ENCODE results near the gene DLGAP1.

Gene DLGAP1

GRCh38 chr18:3599195-3599594 is 855.9 kb downstream of the DLGAP1 start:
- no peak overlapping the region for H3K27ac ChIP-seq (ENCODE audit: insufficient read depth, low read length, poor library complexity, severe bottlenecking)
- H3K27me3 ChIP-seq (replicated peaks; ENCODE audit: control insufficient read depth, insufficient read depth, low read length, poor library complexity, severe bottlenecking), result no peaks in the 10 kb centered on the region
- H3K9me3 ChIP-seq (ENCODE audit: control insufficient read depth, low read length), result no peaks in the 10 kb centered on the region
- no peak for DNase-seq
- peaks cover 39% of the 10 kb centered on the region for H3K4me1 ChIP-seq (ENCODE audit: control insufficient read depth, insufficient read depth, low read length, poor library complexity, severe bottlenecking)
- H3K4me3 ChIP-seq (ENCODE audit: insufficient read depth, low read depth, low read length, poor library complexity, severe bottlenecking), result no peak overlapping the region
- H3K36me3 ChIP-seq (ENCODE audit: control insufficient read depth, insufficient read depth, low read length), result no peaks in the 10 kb centered on the region

GRCh38 chr18:3598581-3598980 is 856.5 kb downstream of the DLGAP1 start:
- Histone ChIP-seq H3K27me3 (replicated peaks; ENCODE audit: control insufficient read depth, insufficient read depth, low read length, poor library complexity, severe bottlenecking) (no peaks in the 10 kb centered on the region), H3K4me1 (ENCODE audit: control insufficient read depth, insufficient read depth, low read length, poor library complexity, severe bottlenecking) (peaks cover 35% of the 10 kb centered on the region), H3K4me3 (ENCODE audit: insufficient read depth, low read depth, low read length, poor library complexity, severe bottlenecking) (no peak overlapping the region), H3K36me3 (ENCODE audit: control insufficient read depth, insufficient read depth, low read length) (no peaks in the 10 kb centered on the region), H3K27ac (ENCODE audit: insufficient read depth, low read length, poor library complexity, severe bottlenecking) (no peak overlapping the region), H3K9me3 (ENCODE audit: control insufficient read depth, low read length) (no peaks in the 10 kb centered on the region)
- no peak for DNase-seq

GRCh38 chr18:3597409-3598357 is 857.4 kb downstream of the DLGAP1 start:
- Histone ChIP-seq H3K27ac (ENCODE audit: insufficient read depth, low read length, poor library complexity, severe bottlenecking) (peak overlapping the region; percentile 95), H3K9me3 (ENCODE audit: control insufficient read depth, low read length) (no peaks in the 10 kb centered on the region), H3K27me3 (replicated peaks; ENCODE audit: control insufficient read depth, insufficient read depth, low read length, poor library complexity, severe bottlenecking) (no peaks in the 10 kb centered on the region), H3K4me1 (ENCODE audit: control insufficient read depth, insufficient read depth, low read length, poor library complexity, severe bottlenecking) (peaks cover 41% of the 10 kb centered on the region), H3K36me3 (ENCODE audit: control insufficient read depth, insufficient read depth, low read length) (no peaks in the 10 kb centered on the region), H3K4me3 (ENCODE audit: insufficient read depth, low read depth, low read length, poor library complexity, severe bottlenecking) (no peak overlapping the region)
- no peak for DNase-seq

DNA sequence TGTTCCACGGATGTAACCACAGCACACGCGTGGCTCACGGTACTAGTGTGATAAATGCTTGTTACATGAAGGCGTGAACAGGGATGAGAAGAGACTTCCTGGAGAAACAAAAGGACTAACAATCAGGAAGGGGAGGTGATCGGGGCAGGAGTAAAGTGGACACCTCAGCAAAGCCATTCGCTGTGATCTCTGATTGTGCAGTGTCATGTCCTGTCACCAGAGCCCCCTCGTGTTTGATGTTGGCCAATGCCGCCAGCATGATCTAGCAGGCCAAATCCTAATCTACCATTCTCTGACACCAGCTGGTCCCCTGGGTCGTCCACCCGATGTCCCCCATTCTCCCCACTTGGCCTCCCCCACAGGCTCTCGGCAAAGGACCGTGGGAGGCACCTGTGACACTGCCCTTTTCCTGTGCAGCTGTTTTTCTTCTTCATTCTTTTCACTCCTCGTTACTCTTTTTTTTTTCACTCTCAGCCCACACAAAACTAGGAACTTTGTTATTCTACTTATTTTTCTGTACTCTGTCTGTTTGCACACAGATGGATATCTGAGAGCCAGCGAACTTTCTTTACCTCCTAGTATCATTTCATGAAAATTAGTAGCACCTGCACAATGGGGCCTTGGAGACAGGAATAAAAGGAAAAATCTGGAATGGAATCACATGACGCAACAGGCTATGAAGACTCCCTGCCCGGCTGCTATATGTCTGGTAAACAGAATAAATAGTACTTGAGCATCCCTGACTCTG is 858.3 kb downstream of the DLGAP1 start:
- Histone ChIP-seq H3K27me3 (replicated peaks; ENCODE audit: control insufficient read depth, insufficient read depth, low read length, poor library complexity, severe bottlenecking) (no peaks in the 10 kb centered on the region), H3K4me3 (ENCODE audit: insufficient read depth, low read depth, low read length, poor library complexity, severe bottlenecking) (peak overlapping the region; percentile 53), H3K4me1 (ENCODE audit: control insufficient read depth, insufficient read depth, low read length, poor library complexity, severe bottlenecking) (peaks cover 41% of the 10 kb centered on the region), H3K36me3 (ENCODE audit: control insufficient read depth, insufficient read depth, low read length) (no peaks in the 10 kb centered on the region), H3K27ac (ENCODE audit: insufficient read depth, low read length, poor library complexity, severe bottlenecking) (peak overlapping the region; percentile 95), H3K9me3 (ENCODE audit: control insufficient read depth, low read length) (no peaks in the 10 kb centered on the region)
- peak in 1 of 3 donors; percentile 14 for DNase-seq

- no peaks in the 10 kb centered on the region for H3K27me3 ChIP-seq (replicated peaks; ENCODE audit: control insufficient read depth, insufficient read depth, low read length, poor library complexity, severe bottlenecking)
- peak overlapping the region; percentile 53 for H3K4me3 ChIP-seq (ENCODE audit: insufficient read depth, low read depth, low read length, poor library complexity, severe bottlenecking)
- H3K9me3 ChIP-seq (ENCODE audit: control insufficient read depth, low read length), result no peaks in the 10 kb centered on the region
- no peak for DNase-seq
- peaks cover 41% of the 10 kb centered on the region for H3K4me1 ChIP-seq (ENCODE audit: control insufficient read depth, insufficient read depth, low read length, poor library complexity, severe bottlenecking)
- H3K27ac ChIP-seq (ENCODE audit: insufficient read depth, low read length, poor library complexity, severe bottlenecking), result peak overlapping the region; percentile 95
- H3K36me3 ChIP-seq (ENCODE audit: control insufficient read depth, insufficient read depth, low read length), result no peaks in the 10 kb centered on the region
Observed at GRCh38 chr18:3596324-3596636, 858.8 kb downstream of the DLGAP1 start.

GRCh38 chr18:3595369-3596273 is 859.5 kb downstream of the DLGAP1 start:
- Histone ChIP-seq H3K27me3 (replicated peaks; ENCODE audit: control insufficient read depth, insufficient read depth, low read length, poor library complexity, severe bottlenecking) (no peaks in the 10 kb centered on the region), H3K27ac (ENCODE audit: insufficient read depth, low read length, poor library complexity, severe bottlenecking) (peak overlapping the region; percentile 95), H3K36me3 (ENCODE audit: control insufficient read depth, insufficient read depth, low read length) (no peaks in the 10 kb centered on the region), H3K4me3 (ENCODE audit: insufficient read depth, low read depth, low read length, poor library complexity, severe bottlenecking) (peak overlapping the region; percentile 53), H3K9me3 (ENCODE audit: control insufficient read depth, low read length) (no peaks in the 10 kb centered on the region), H3K4me1 (ENCODE audit: control insufficient read depth, insufficient read depth, low read length, poor library complexity, severe bottlenecking) (peaks cover 41% of the 10 kb centered on the region)
- peak in 2 of 3 donors; percentile 23 for DNase-seq

GRCh38 chr18:3594760-3595368 is 860.2 kb downstream of the DLGAP1 start:
- peaks cover 41% of the 10 kb centered on the region for H3K4me1 ChIP-seq (ENCODE audit: control insufficient read depth, insufficient read depth, low read length, poor library complexity, severe bottlenecking)
- peak overlapping the region; percentile 53 for H3K4me3 ChIP-seq (ENCODE audit: insufficient read depth, low read depth, low read length, poor library complexity, severe bottlenecking)
- H3K9me3 ChIP-seq (ENCODE audit: control insufficient read depth, low read length), result no peaks in the 10 kb centered on the region
- H3K27ac ChIP-seq (ENCODE audit: insufficient read depth, low read length, poor library complexity, severe bottlenecking), result peak overlapping the region; percentile 95
- H3K36me3 ChIP-seq (ENCODE audit: control insufficient read depth, insufficient read depth, low read length), result no peaks in the 10 kb centered on the region
- peak in 1 of 3 donors; percentile 20 for DNase-seq
- H3K27me3 ChIP-seq (replicated peaks; ENCODE audit: control insufficient read depth, insufficient read depth, low read length, poor library complexity, severe bottlenecking), result no peaks in the 10 kb centered on the region

DNA sequence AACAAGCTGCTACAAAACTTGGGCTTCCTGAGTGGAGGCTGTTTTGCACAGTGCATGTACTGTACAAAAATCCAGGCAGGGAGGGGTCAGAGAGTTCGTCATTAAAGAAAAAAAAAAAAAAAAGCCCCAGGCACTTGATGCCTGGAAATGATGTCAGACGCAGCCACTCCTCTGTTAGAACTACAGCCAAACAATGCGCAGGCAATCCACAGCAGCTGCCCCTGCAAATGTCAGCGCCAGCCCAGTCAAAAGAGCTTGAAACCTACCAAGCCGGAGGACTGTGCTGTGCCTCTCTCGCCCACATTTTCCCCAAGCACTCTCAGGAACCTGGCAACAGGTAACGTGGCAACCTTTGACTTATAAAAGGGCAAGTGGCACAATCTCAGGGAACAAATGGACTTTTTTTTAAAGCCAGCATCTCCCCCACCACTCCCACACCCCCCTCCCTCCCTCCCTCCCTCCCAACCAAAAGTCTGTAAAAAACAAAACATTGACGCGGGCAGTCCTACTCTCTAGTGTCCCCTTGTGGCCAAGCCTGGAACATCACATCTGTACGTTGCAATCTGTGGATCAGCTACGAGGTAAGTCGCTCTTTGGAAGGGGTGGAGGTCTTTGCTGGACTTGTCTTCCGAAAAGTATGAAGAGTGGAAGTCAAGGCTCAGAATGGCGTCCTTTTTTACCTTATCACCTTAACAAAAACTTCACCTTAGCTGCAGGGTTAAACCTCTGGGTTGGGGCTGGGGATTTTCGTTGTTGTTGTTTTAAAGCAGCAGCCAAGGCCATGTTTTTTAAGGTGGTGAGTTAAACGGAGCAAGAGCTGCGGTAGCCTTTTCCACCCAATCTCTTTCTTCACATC is 861.0 kb downstream of the DLGAP1 start:
- H3K4me1 ChIP-seq (ENCODE audit: control insufficient read depth, insufficient read depth, low read length, poor library complexity, severe bottlenecking), result peaks cover 41% of the 10 kb centered on the region
- peak; percentile 77 to 85 (median 84) for DNase-seq
- H3K9me3 ChIP-seq (ENCODE audit: control insufficient read depth, low read length), result no peaks in the 10 kb centered on the region

More for the DNA sequence above, 861.0 kb downstream of the DLGAP1 start:
- H3K27me3 ChIP-seq (replicated peaks; ENCODE audit: control insufficient read depth, insufficient read depth, low read length, poor library complexity, severe bottlenecking), result no peaks in the 10 kb centered on the region
- H3K27ac ChIP-seq (ENCODE audit: insufficient read depth, low read length, poor library complexity, severe bottlenecking), result peak overlapping the region; percentile 95
- no peaks in the 10 kb centered on the region for H3K36me3 ChIP-seq (ENCODE audit: control insufficient read depth, insufficient read depth, low read length)
- H3K4me3 ChIP-seq (ENCODE audit: insufficient read depth, low read depth, low read length, poor library complexity, severe bottlenecking), result peak overlapping the region; percentile 53

Data from effector memory CD4-positive, alpha-beta T cell (primary cell).